ENCODE results near the gene FANCD2OS. TPM values are rescaled to one million over a fixed set of nuclear protein-coding genes. Genes with fewer than 3 reads are reported as not detected.

Gene FANCD2OS
- total and polyA plus RNA-seq, 2 donors (not counting 3 experiments of a cell fraction or from before 2014, with no cell fraction given): not detected

DNA sequence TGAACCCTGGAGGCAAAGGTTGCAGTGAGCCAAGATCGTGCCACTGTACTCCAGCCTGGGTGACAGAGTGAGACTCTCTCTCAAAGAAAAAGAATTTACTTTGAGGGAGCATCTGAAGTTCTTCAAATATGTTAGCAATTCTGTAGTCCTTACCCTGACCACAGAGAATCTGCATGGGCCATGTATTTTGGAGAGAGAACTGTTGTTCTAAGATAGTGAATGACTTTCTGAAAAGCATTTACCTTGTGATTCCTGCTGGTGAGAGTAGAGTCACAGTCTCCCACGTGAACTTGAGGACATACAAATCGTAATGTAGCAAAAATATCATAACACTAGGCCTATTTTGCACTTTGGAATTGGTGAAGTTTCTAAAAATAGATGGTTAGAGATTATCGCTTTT, 11.3 kb upstream of the FANCD2OS start:
- Histone ChIP-seq H2AFZ (ENCODE audit: low read depth, low read length) (no peak overlapping the region), H4K20me1 (replicated peaks; ENCODE audit: control insufficient read depth, extremely low read depth, insufficient read depth, low read length) (peaks cover 3% of the 10 kb centered on the region), H3K9ac (replicated peaks; ENCODE audit: extremely low read depth, insufficient read depth, low read length) (no peak overlapping the region), H3K4me2 (ENCODE audit: insufficient read depth, low read length) (no peak overlapping the region), H3K36me3 (ENCODE audit: control insufficient read depth in 2 of 2, extremely low read depth in 1 of 2, insufficient read depth in 2 of 2, low read length in 2 of 2) (peaks cover 3% of the 10 kb centered on the region in 2 experiments), H3K79me2 (ENCODE audit: control insufficient read depth, insufficient read depth, low read length) (peaks cover 73% of the 10 kb centered on the region), H3K27me3 (ENCODE audit: control insufficient read depth in 2 of 2, insufficient read depth in 2 of 2, low read length in 2 of 2) (no peaks in the 10 kb centered on the region), H3K4me3 (replicated peaks in 1 of 3; ENCODE audit: insufficient read depth in 1 of 3, low read depth in 1 of 3, low read length in 3 of 3) (no peak overlapping the region), H3K4me1 (ENCODE audit: control insufficient read depth, extremely low read depth, insufficient read depth, low read length) (peaks cover 9% of the 10 kb centered on the region), H3K9me3 (replicated peaks; ENCODE audit: control insufficient read depth, insufficient read depth, low read length) (no peaks in the 10 kb centered on the region), H3K27ac (ENCODE audit: insufficient read depth, low read depth, low read length) (no peak overlapping the region), H3K9me1 (replicated peaks; ENCODE audit: control insufficient read depth, extremely low read depth, insufficient read depth, low read length) (no peaks in the 10 kb centered on the region)
- intact Hi-C loops (cut with micrococcal nuclease) (loop anchor here (10.0 kb wide), 1 partner anchor 135 kb away; the partner anchor contains the start of gene EMC3), dilution Hi-C loops (cut with MboI; ENCODE audit: extremely low pct_ligation_motif_present, low sequenced_read_pairs) (no loop called here)
- no TSS peak for BruUV-seq (replicated peaks)
- CTCF ChIA-PET: no interaction called here
- FAIRE-seq (no peak), DNase-seq (ENCODE audit: low read depth, low spot score) (no peak)
- POLR2A ChIA-PET: no interaction called here
- TF ChIP-seq FOS (IDR thresholded peaks at IDR 0.05; ENCODE audit: borderline replicate concordance, insufficient read depth, low read length): no peak
- TF ChIP-seq POLR2A (IDR thresholded peaks at IDR 0.05; ENCODE audit: low read depth, low read length): no peak
- TF ChIP-seq EZH2 (IDR thresholded peaks at IDR 0.05; ENCODE audit: borderline replicate concordance, low read depth, low read length, severe bottlenecking): no peak
- TF ChIP-seq GATA2 (IDR thresholded peaks at IDR 0.05; ENCODE audit: insufficient read depth, insufficient read length, low read depth, low read length): no peak
- TF ChIP-seq MYC (IDR thresholded peaks at IDR 0.05; ENCODE audit: low read depth, low read length): no peak
- TF ChIP-seq, protein P1, sequence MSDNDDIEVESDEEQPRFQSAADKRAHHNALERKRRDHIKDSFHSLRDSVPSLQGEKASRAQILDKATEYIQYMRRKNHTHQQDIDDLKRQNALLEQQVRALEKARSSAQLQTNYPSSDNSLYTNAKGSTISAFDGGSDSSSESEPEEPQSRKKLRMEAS (IDR thresholded peaks at IDR 0.05; ENCODE audit: insufficient read depth, insufficient read length): no peak
- no peak for TF ChIP-seq JUN (IDR thresholded peaks at IDR 0.05; ENCODE audit: borderline replicate concordance, insufficient read depth, insufficient read length, low read depth)

DNA sequence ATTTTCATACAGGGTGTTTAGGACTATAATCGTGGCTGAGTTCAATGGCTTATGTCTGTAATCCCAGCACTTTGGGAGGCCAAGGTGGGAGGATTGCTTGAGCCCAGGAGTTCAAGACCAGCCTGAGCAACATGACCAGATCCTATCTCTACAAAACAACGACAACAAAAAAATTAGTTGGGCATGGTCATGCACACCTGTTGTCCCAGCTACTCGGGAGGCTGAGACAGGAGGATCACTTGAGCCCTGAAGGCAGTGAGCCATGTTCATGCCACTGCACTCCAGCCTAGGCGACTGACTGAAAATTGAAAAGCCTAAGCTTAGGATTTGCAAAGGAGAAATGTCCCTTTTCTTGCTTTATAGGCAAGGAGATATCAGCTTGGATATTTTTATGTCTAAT, 8.9 kb upstream of the FANCD2OS start:
- ChIA-PET CTCF (interaction anchor here (0.6 to 2.0 kb wide), 3 partner anchors 11 to 25 kb away, joined by 4 to 5 read pairs (median 5); partner anchors contain the start of gene VHL), POLR2A (no interaction called here)
- intact Hi-C loops (cut with micrococcal nuclease) (loop anchor here (2.0 to 10.0 kb wide), 2 partner anchors 48 to 132 kb away; partner anchors contain the start of genes EMC3 and IRAK2), dilution Hi-C loops (cut with MboI; ENCODE audit: extremely low pct_ligation_motif_present, low sequenced_read_pairs) (no loop called here)
- peaks cover 9% of the 10 kb centered on the region for H3K4me1 ChIP-seq (ENCODE audit: control insufficient read depth, extremely low read depth, insufficient read depth, low read length)
- H3K79me2 ChIP-seq (ENCODE audit: control insufficient read depth, insufficient read depth, low read length): peaks cover 56% of the 10 kb centered on the region
- peaks cover 3% of the 10 kb centered on the region for H4K20me1 ChIP-seq (replicated peaks; ENCODE audit: control insufficient read depth, extremely low read depth, insufficient read depth, low read length)
- H2AFZ ChIP-seq (ENCODE audit: low read depth, low read length): no peak overlapping the region
- H3K4me2 ChIP-seq (ENCODE audit: insufficient read depth, low read length): peak overlapping the region; percentile 74
- DNase-seq (ENCODE audit: low read depth, low spot score) (no peak), FAIRE-seq (no peak)
- H3K36me3 ChIP-seq (ENCODE audit: control insufficient read depth in 2 of 2, extremely low read depth in 1 of 2, insufficient read depth in 2 of 2, low read length in 2 of 2): peaks cover 3% of the 10 kb centered on the region in 2 experiments
- H3K9me1 ChIP-seq (replicated peaks; ENCODE audit: control insufficient read depth, extremely low read depth, insufficient read depth, low read length): no peaks in the 10 kb centered on the region
- H3K9ac ChIP-seq (replicated peaks; ENCODE audit: extremely low read depth, insufficient read depth, low read length): peak overlapping the region; percentile 90
- H3K9me3 ChIP-seq (replicated peaks; ENCODE audit: control insufficient read depth, insufficient read depth, low read length): no peaks in the 10 kb centered on the region
- no peak overlapping the region for H3K4me3 ChIP-seq (replicated peaks in 1 of 3; ENCODE audit: insufficient read depth in 1 of 3, low read depth in 1 of 3, low read length in 3 of 3)
- BruUV-seq (replicated peaks): no TSS peak
- TF ChIP-seq, protein P2, sequence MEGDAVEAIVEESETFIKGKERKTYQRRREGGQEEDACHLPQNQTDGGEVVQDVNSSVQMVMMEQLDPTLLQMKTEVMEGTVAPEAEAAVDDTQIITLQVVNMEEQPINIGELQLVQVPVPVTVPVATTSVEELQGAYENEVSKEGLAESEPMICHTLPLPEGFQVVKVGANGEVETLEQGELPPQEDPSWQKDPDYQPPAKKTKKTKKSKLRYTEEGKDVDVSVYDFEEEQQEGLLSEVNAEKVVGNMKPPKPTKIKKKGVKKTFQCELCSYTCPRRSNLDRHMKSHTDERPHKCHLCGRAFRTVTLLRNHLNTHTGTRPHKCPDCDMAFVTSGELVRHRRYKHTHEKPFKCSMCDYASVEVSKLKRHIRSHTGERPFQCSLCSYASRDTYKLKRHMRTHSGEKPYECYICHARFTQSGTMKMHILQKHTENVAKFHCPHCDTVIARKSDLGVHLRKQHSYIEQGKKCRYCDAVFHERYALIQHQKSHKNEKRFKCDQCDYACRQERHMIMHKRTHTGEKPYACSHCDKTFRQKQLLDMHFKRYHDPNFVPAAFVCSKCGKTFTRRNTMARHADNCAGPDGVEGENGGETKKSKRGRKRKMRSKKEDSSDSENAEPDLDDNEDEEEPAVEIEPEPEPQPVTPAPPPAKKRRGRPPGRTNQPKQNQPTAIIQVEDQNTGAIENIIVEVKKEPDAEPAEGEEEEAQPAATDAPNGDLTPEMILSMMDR (IDR thresholded peaks at IDR 0.05; ENCODE audit: extremely low read depth in 1 of 2, insufficient read depth in 1 of 2, low read depth in 1 of 2, low read length in 2 of 2): no peak
- TF ChIP-seq POLR2A (IDR thresholded peaks at IDR 0.05; ENCODE audit: low read depth, low read length): no peak
- H3K27me3 ChIP-seq (ENCODE audit: control insufficient read depth in 2 of 2, insufficient read depth in 2 of 2, low read length in 2 of 2): no peaks in the 10 kb centered on the region
- no peak overlapping the region for H3K27ac ChIP-seq (ENCODE audit: insufficient read depth, low read depth, low read length)
